HepG2 (cell line): ENCODE results near the gene KCNE2. TPM values are rescaled to one million over a fixed set of nuclear protein-coding genes. Genes with fewer than 3 reads are reported as not detected.
A peak's percentile ranks its signal among the peaks of the same experiment; 100 is the strongest.

Source experiments
- AHR ChIP-seq: IDR thresholded peaks from 2 replicates; pipeline ENCODE4 v1.6.1; 2018; ENCODE audit warnings: missing genetic modification reagents, missing compliant biosample characterization
- ARID5B ChIP-seq: IDR thresholded peaks from 2 replicates; pipeline ENCODE4 v1.4.0; 2020; ENCODE audit warnings: mild to moderate bottlenecking, missing genetic modification reagents
- CCDC6 ChIP-seq: sonication (generic); formaldehyde crosslinking; IDR thresholded peaks from 2 replicates; pipeline ENCODE4 v1.8.1; 2022; ENCODE audit warnings: mild to moderate bottlenecking, missing genetic modification reagents, moderate library complexity
- GPBP1L1 ChIP-seq: sonication (generic); formaldehyde crosslinking; IDR thresholded peaks from 2 replicates; pipeline ENCODE4 v1.5.0; 2020; ENCODE audit warnings: mild to moderate bottlenecking, missing genetic modification reagents
- HDAC2 ChIP-seq: sonication (generic); formaldehyde crosslinking; IDR thresholded peaks from 2 replicates; pipeline ENCODE4 v1.4.0; 2020; ENCODE audit warnings: missing genetic modification reagents
- JUND ChIP-seq: sonication (generic); formaldehyde crosslinking; IDR thresholded peaks from 2 replicates; pipeline ENCODE4 v1.8.0; 2022; ENCODE audit warnings: mild to moderate bottlenecking, missing genetic modification reagents
- KDM3A ChIP-seq: IDR thresholded peaks from 2 replicates; pipeline ENCODE4 v1.6.1; 2018; ENCODE audit warnings: low read depth, missing compliant biosample characterization
- MAF1 ChIP-seq: sonication (generic); formaldehyde crosslinking; IDR thresholded peaks from 2 replicates; pipeline ENCODE4 v1.5.0; 2020; ENCODE audit warnings: missing genetic modification reagents, borderline replicate concordance
- MATR3 ChIP-seq: sonication (generic); formaldehyde crosslinking; IDR thresholded peaks from 2 replicates; pipeline ENCODE4 v1.4.0; 2020; ENCODE audit warnings: missing genetic modification reagents
- MXD4 ChIP-seq: IDR thresholded peaks from 2 replicates; pipeline ENCODE4 v1.6.1; 2016; ENCODE audit warnings: mild to moderate bottlenecking, missing biosample characterization, missing genetic modification reagents
- NKX3-1 ChIP-seq: sonication (generic); formaldehyde crosslinking; IDR thresholded peaks from 2 replicates; pipeline ENCODE4 v1.5.0; 2020; ENCODE audit warnings: missing genetic modification reagents
- POLR2G ChIP-seq: fragments of 200-400 bp; formaldehyde crosslinking; IDR thresholded peaks from 2 replicates; pipeline ENCODE4 v1.6.1; 2018; ENCODE audit warnings: mild to moderate bottlenecking, low read depth, low read length, moderate library complexity
- RELA ChIP-seq: sonication (generic); formaldehyde crosslinking; IDR thresholded peaks from 2 replicates; pipeline ENCODE4 v1.4.0; 2020; ENCODE audit warnings: missing genetic modification reagents
- RFX1 ChIP-seq: fragments of 450-650 bp; IDR thresholded peaks from 2 replicates; pipeline ENCODE4 v1.6.1; 2017
- ZNF275 ChIP-seq: sonication (generic); formaldehyde crosslinking; IDR thresholded peaks from 2 replicates; pipeline ENCODE4 v1.8.0; 2022; ENCODE audit warnings: missing genetic modification reagents, mild to moderate bottlenecking, inconsistent platforms, borderline replicate concordance
- ZNF414 ChIP-seq: sonication (generic); formaldehyde crosslinking; IDR thresholded peaks from 2 replicates; pipeline ENCODE4 v1.5.0; 2020; ENCODE audit warnings: missing genetic modification reagents
- ZNF564 ChIP-seq: sonication (generic); formaldehyde crosslinking; IDR thresholded peaks from 2 replicates; pipeline ENCODE4 v1.8.1; 2023; ENCODE audit warnings: mild to moderate bottlenecking, missing genetic modification reagents
- ZNF629 ChIP-seq: sonication (generic); formaldehyde crosslinking; conservative IDR thresholded peaks from 2 replicates; pipeline ENCODE4 v1.5.0; 2020; ENCODE audit warnings: missing genetic modification reagents
- polyA plus RNA-seq, 8 experiments: library from polyadenylated mRNA; depleted of rRNA in 3 of 8; stranded (reverse) in 7 of 8; unstranded in 1 of 8; fragments of >200 nt; fragmentation: Illumina TruSeq in 4 of 8; extraction: Trizol in 4 of 8; gene quantifications; 2 replicates each; pipeline versions ENCODE4 v1.2.1 to v1.2.3, GENCODE V29; 2011 to 2016; ENCODE audit warnings: low read depth in 4 of 8, missing spikeins in 1 of 8, mixed read lengths in 1 of 8; ENCODE audit not compliant: insufficient read depth in 1 of 8
- total RNA-seq, 5 experiments: library from RNA; depleted of rRNA; stranded (reverse); fragments of >200 nt; fragmentation: Illumina TruSeq; extraction: Trizol; gene quantifications; 2 replicates each; pipeline ENCODE4 v1.2.3, GENCODE V29; 2016; ENCODE audit warnings: low read depth in 1 of 5

KCNE2 gene
- total and polyA plus RNA-seq, 2 of the 13 experiments (the other 11 are each of a cell fraction or from before 2014, with no cell fraction given), result not detected

- TF ChIP-seq ZNF414 (CRISPR knock-in tag) (no peak), ZNF629 (CRISPR knock-in tag) (no peak), ARID5B (CRISPR knock-in tag) (peak; percentile 43), MAF1 (CRISPR knock-in tag) (no peak), ZNF564 (no peak), MXD4 (CRISPR knock-in tag) (no peak), RFX1 (no peak), JUND (CRISPR knock-in tag) (no peak), CCDC6 (CRISPR knock-in tag) (no peak), RELA (no peak), ZNF275 (CRISPR knock-in tag) (no peak), MATR3 (CRISPR knock-in tag) (no peak), POLR2G (no peak), AHR (CRISPR knock-in tag) (no peak), NKX3-1 (no peak), GPBP1L1 (CRISPR knock-in tag) (no peak), KDM3A (CRISPR knock-in tag) (0 out of 2 replicates have a peak, but pooled peaks have one; percentile 24), HDAC2 (CRISPR knock-in tag) (peak; percentile 50; the same call in 1 of the 2 replicates)
These were observed 12.0 kb upstream of the KCNE2 start (continued) for GRCh38 chr21:34351786-34352241.
